ENCODE data around the gene CLIC6.
A peak's percentile ranks its signal among the peaks of the same experiment; 100 is the strongest.

Gene CLIC6

DNA sequence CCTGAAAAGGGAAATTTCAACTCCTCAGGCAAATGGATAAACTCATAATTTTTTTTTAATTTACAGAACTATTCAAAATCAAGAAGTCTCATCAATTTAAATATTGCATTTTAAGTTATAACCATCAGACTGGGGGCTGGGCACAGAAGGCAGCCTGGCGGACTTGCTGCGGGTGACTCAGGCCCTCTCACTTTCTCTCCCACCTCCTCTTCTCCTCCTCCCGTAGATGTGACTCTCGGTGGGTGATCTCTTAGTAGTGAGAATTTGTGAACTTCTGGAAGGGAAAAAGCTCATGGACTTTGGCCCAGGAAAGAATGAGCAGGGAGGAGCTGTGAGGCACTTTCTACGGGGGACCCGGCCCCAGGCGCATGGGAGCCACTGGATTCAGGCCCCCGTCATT lies 32.9 kb downstream of the CLIC6 start:
- no peak overlapping the region for H4K91ac ChIP-seq (ENCODE audit: low read depth, low read length)
- H2BK12ac ChIP-seq (ENCODE audit: low read length) = no peak overlapping the region
- no peak overlapping the region for H3K4me3 ChIP-seq (ENCODE audit: low read depth, low read length)
- H3K79me1 ChIP-seq (ENCODE audit: low read length) = no peaks in the 10 kb centered on the region
- no peak overlapping the region for H3K4me2 ChIP-seq (ENCODE audit: low read length)
- peak; percentile 10 to 19 for DNase-seq
- H3K9ac ChIP-seq (ENCODE audit: low read length) = no peak overlapping the region
- no peak overlapping the region for H4K8ac ChIP-seq (ENCODE audit: low read depth, low read length)
- no peak overlapping the region for H4K12ac ChIP-seq (ENCODE audit: low read depth, low read length)
- H3K9me3 ChIP-seq (ENCODE audit: insufficient read depth, low read depth, low read length) = no peaks in the 10 kb centered on the region
- no peak overlapping the region for H2BK120ac ChIP-seq (ENCODE audit: insufficient read depth, low read length, poor library complexity)
- H3K4me1 ChIP-seq (ENCODE audit: control insufficient read depth in 1 of 2, insufficient read depth in 2 of 2, low read length in 2 of 2) = peaks cover 5 to 11% of the 10 kb centered on the region in 2 experiments
- H3K79me2 ChIP-seq (ENCODE audit: control insufficient read depth, insufficient read depth, low read length, poor library complexity) = no peaks in the 10 kb centered on the region
- WGBS (ENCODE audit: extremely low coverage, insufficient coverage, insufficient read length) = no CpG with 5 or more reads among the region's 8 CpGs
- H2BK5ac ChIP-seq (ENCODE audit: low read depth, low read length, poor library complexity) = no peak overlapping the region
- no peaks in the 10 kb centered on the region for H3K27me3 ChIP-seq (ENCODE audit: insufficient read depth, low read length)
- H3K36me3 ChIP-seq (ENCODE audit: control insufficient read depth in 1 of 2, insufficient read depth in 2 of 2, low read length in 2 of 2) = no peaks in the 10 kb centered on the region
- no peak overlapping the region for H3K14ac ChIP-seq (ENCODE audit: low read length)
- no peak overlapping the region for H3K18ac ChIP-seq (ENCODE audit: low read length)
- no peak overlapping the region for H3K23ac ChIP-seq (ENCODE audit: low read length)
- H3K27ac ChIP-seq (ENCODE audit: low read depth, low read length) = no peak overlapping the region
- no peak overlapping the region for H3K4ac ChIP-seq (ENCODE audit: low read depth, low read length)
- no peak overlapping the region for H2AK5ac ChIP-seq (ENCODE audit: low read length)
- no peak overlapping the region for H2AFZ ChIP-seq (ENCODE audit: insufficient read depth, low read length, poor library complexity)

DNA sequence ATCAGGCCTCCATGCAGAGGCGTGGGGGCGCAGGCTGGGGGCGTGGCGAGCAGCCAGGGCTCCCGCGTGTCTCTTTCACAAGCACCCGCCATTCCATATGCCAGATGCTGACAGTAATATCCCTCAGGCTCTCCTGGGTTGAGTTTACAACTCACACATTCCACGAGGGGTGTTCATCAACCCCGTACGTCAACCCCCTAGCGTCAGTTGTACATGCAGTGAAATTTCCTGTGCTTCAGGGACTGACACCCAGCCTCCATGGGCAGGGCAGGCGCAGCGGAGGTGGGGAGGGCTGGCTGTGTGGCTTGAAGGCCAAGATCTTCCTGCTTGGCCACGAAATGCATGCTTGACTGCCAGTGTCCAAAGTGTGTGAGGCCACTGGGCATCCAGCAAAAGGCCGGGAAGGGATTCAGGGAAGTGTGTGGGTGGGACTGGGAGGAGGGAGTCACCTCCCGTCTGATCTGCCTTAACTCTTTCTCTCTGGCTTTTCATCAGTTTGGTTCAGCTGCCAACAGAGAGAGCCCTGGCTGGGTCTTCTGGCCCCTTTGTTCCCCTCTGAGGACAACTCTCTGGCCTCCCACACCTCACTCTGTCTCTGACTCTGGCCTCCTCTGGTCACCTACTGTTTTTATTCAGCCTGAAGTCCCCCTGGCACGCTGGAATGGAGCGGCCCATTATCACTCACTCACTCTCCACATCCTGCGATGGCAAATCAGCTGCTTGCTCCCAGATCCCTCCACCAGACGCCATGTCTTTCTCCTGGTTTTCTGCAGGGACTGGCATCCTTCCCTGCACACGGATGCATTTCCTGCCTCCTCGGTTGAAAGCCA lies 33.8 kb downstream of the CLIC6 start:
- H3K4me2 ChIP-seq (ENCODE audit: low read length) = no peak overlapping the region

DNA sequence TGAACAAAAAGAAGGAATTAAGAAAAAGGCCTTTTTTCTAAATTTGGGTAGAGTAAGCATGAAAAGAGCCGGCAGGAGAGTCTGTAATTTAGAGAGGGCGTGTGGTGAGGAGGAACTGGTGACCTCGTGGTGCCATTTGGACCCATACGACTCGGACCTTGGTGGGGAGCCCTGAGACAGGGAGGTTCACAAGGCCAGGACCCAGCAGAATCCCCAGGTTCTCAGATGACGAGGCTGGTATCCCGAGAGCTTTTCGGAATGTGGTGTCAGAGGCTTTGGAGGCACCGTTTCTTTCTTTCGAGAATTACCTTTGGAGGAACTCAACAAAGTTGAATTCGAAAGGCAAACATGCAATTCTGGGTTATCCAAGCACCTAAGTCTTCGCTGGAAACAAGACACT lies 34.8 kb downstream of the CLIC6 start:
- no CpG with 5 or more reads among the region's 12 CpGs for WGBS (ENCODE audit: extremely low coverage, insufficient coverage, insufficient read length)
- DNase-seq = peak in 1 of 2 donors; percentile 45

More for the DNA sequence above, 33.8 kb downstream of the CLIC6 start:
- H3K4ac ChIP-seq (ENCODE audit: low read depth, low read length) = no peak overlapping the region
- no peak overlapping the region for H3K4me3 ChIP-seq (ENCODE audit: low read depth, low read length)
- WGBS (ENCODE audit: extremely low coverage, insufficient coverage, insufficient read length) = no CpG with 5 or more reads among the region's 22 CpGs
- no peak overlapping the region for H4K91ac ChIP-seq (ENCODE audit: low read depth, low read length)
- peak overlapping the region; percentile 28 for H2AFZ ChIP-seq (ENCODE audit: insufficient read depth, low read length, poor library complexity)
- H2AK5ac ChIP-seq (ENCODE audit: low read length) = no peak overlapping the region
- peak; percentile 93 to 94 for DNase-seq
- peaks cover 5 to 11% of the 10 kb centered on the region in 2 experiments for H3K4me1 ChIP-seq (ENCODE audit: control insufficient read depth in 1 of 2, insufficient read depth in 2 of 2, low read length in 2 of 2)
- H3K27me3 ChIP-seq (ENCODE audit: insufficient read depth, low read length) = no peaks in the 10 kb centered on the region
- H3K14ac ChIP-seq (ENCODE audit: low read length) = no peak overlapping the region
- peaks cover 2% of the 10 kb centered on the region for H3K9me3 ChIP-seq (ENCODE audit: insufficient read depth, low read depth, low read length)
- no peak overlapping the region for H2BK12ac ChIP-seq (ENCODE audit: low read length)
- no peak overlapping the region for H3K27ac ChIP-seq (ENCODE audit: low read depth, low read length)
- no peak overlapping the region for H2BK120ac ChIP-seq (ENCODE audit: insufficient read depth, low read length, poor library complexity)
- no peaks in the 10 kb centered on the region for H3K79me2 ChIP-seq (ENCODE audit: control insufficient read depth, insufficient read depth, low read length, poor library complexity)
- no peak overlapping the region for H4K8ac ChIP-seq (ENCODE audit: low read depth, low read length)
- no peak overlapping the region for H2BK5ac ChIP-seq (ENCODE audit: low read depth, low read length, poor library complexity)
- H4K12ac ChIP-seq (ENCODE audit: low read depth, low read length) = no peak overlapping the region
- H3K18ac ChIP-seq (ENCODE audit: low read length) = no peak overlapping the region
- H3K9ac ChIP-seq (ENCODE audit: low read length) = no peak overlapping the region
- no peaks in the 10 kb centered on the region for H3K79me1 ChIP-seq (ENCODE audit: low read length)
- H3K23ac ChIP-seq (ENCODE audit: low read length) = no peak overlapping the region
- no peaks in the 10 kb centered on the region for H3K36me3 ChIP-seq (ENCODE audit: control insufficient read depth in 1 of 2, insufficient read depth in 2 of 2, low read length in 2 of 2)

DNA sequence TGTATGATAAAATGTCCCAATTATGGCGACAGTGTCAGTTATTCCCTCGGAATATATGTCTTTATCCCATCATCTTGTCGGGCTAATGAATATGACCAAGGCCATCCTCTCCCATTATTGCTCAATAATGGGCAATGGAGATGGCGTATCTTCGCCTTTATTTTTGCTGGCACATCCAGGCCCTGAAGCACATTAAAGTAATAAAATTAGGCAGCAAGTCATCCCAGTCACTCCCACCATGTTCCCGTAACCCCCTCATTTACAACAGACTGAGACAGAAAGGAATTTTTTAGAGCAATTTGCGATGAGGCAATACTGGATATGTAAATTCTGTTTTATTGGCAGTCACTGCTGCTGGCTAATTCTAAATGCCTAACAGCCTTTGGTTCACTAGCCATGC lies 35.3 kb downstream of the CLIC6 start:
- Histone ChIP-seq H3K4me3 (ENCODE audit: low read depth, low read length) (no peak overlapping the region), H3K23ac (ENCODE audit: low read length) (no peak overlapping the region), H3K4me1 (ENCODE audit: control insufficient read depth in 1 of 2, insufficient read depth in 2 of 2, low read length in 2 of 2) (peaks cover 3 to 6% of the 10 kb centered on the region in 2 experiments), H4K8ac (ENCODE audit: low read depth, low read length) (no peak overlapping the region), H2AK5ac (ENCODE audit: low read length) (no peak overlapping the region), H3K9ac (ENCODE audit: low read length) (no peak overlapping the region), H3K9me3 (ENCODE audit: insufficient read depth, low read depth, low read length) (peaks cover 2% of the 10 kb centered on the region), H3K79me2 (ENCODE audit: control insufficient read depth, insufficient read depth, low read length, poor library complexity) (no peaks in the 10 kb centered on the region), H3K18ac (ENCODE audit: low read length) (no peak overlapping the region), H2BK120ac (ENCODE audit: insufficient read depth, low read length, poor library complexity) (no peak overlapping the region), H3K14ac (ENCODE audit: low read length) (no peak overlapping the region), H4K91ac (ENCODE audit: low read depth, low read length) (no peak overlapping the region), H3K36me3 (ENCODE audit: control insufficient read depth in 1 of 2, insufficient read depth in 2 of 2, low read length in 2 of 2) (no peaks in the 10 kb centered on the region), H2BK12ac (ENCODE audit: low read length) (no peak overlapping the region), H3K4ac (ENCODE audit: low read depth, low read length) (no peak overlapping the region), H3K27ac (ENCODE audit: low read depth, low read length) (no peak overlapping the region), H3K27me3 (ENCODE audit: insufficient read depth, low read length) (no peaks in the 10 kb centered on the region), H3K79me1 (ENCODE audit: low read length) (no peaks in the 10 kb centered on the region), H2BK5ac (ENCODE audit: low read depth, low read length, poor library complexity) (no peak overlapping the region), H2AFZ (ENCODE audit: insufficient read depth, low read length, poor library complexity) (no peak overlapping the region), H3K4me2 (ENCODE audit: low read length) (no peak overlapping the region), H4K12ac (ENCODE audit: low read depth, low read length) (no peak overlapping the region)
- DNase-seq = no peak
- whole genome bisulfite sequencing (ENCODE audit: extremely low coverage, insufficient coverage, insufficient read length) = no CpG with 5 or more reads among the region's 7 CpGs

More for the DNA sequence above, 34.8 kb downstream of the CLIC6 start:
- Histone ChIP-seq H3K4me1 (ENCODE audit: control insufficient read depth in 1 of 2, insufficient read depth in 2 of 2, low read length in 2 of 2) (peaks cover 5 to 9% of the 10 kb centered on the region in 2 experiments), H3K36me3 (ENCODE audit: control insufficient read depth in 1 of 2, insufficient read depth in 2 of 2, low read length in 2 of 2) (no peaks in the 10 kb centered on the region), H3K23ac (ENCODE audit: low read length) (no peak overlapping the region), H4K8ac (ENCODE audit: low read depth, low read length) (no peak overlapping the region), H2AFZ (ENCODE audit: insufficient read depth, low read length, poor library complexity) (no peak overlapping the region), H4K91ac (ENCODE audit: low read depth, low read length) (no peak overlapping the region), H3K4ac (ENCODE audit: low read depth, low read length) (no peak overlapping the region), H3K4me2 (ENCODE audit: low read length) (no peak overlapping the region), H3K27ac (ENCODE audit: low read depth, low read length) (no peak overlapping the region), H3K9me3 (ENCODE audit: insufficient read depth, low read depth, low read length) (peaks cover 2% of the 10 kb centered on the region), H2AK5ac (ENCODE audit: low read length) (no peak overlapping the region), H3K18ac (ENCODE audit: low read length) (no peak overlapping the region), H3K14ac (ENCODE audit: low read length) (no peak overlapping the region), H2BK12ac (ENCODE audit: low read length) (no peak overlapping the region), H2BK120ac (ENCODE audit: insufficient read depth, low read length, poor library complexity) (no peak overlapping the region), H3K79me1 (ENCODE audit: low read length) (no peaks in the 10 kb centered on the region), H4K12ac (ENCODE audit: low read depth, low read length) (no peak overlapping the region), H2BK5ac (ENCODE audit: low read depth, low read length, poor library complexity) (no peak overlapping the region), H3K79me2 (ENCODE audit: control insufficient read depth, insufficient read depth, low read length, poor library complexity) (no peaks in the 10 kb centered on the region), H3K4me3 (ENCODE audit: low read depth, low read length) (no peak overlapping the region), H3K27me3 (ENCODE audit: insufficient read depth, low read length) (no peaks in the 10 kb centered on the region), H3K9ac (ENCODE audit: low read length) (no peak overlapping the region)

Data from trophoblast cell (in vitro differentiated cells and primary cell).